ENCODE data around the gene FCHO2.

Gene FCHO2

GRCh38 chr5:73039082-73039481 is 83.2 kb downstream of the FCHO2 start:
- no peak overlapping the region for H3K27ac Mint-ChIP-seq
- H3K9me3 Mint-ChIP-seq = no peaks in the 10 kb centered on the region
- no peaks in the 10 kb centered on the region for H3K4me1 Mint-ChIP-seq
- H3K36me3 Mint-ChIP-seq (ENCODE audit: low read depth) = peaks cover 27% of the 10 kb centered on the region
- H3K27me3 Mint-ChIP-seq (ENCODE audit: low read depth) = no peaks in the 10 kb centered on the region
- no peak overlapping the region for H3K4me3 Mint-ChIP-seq
- TF ChIP-seq, protein P1, sequence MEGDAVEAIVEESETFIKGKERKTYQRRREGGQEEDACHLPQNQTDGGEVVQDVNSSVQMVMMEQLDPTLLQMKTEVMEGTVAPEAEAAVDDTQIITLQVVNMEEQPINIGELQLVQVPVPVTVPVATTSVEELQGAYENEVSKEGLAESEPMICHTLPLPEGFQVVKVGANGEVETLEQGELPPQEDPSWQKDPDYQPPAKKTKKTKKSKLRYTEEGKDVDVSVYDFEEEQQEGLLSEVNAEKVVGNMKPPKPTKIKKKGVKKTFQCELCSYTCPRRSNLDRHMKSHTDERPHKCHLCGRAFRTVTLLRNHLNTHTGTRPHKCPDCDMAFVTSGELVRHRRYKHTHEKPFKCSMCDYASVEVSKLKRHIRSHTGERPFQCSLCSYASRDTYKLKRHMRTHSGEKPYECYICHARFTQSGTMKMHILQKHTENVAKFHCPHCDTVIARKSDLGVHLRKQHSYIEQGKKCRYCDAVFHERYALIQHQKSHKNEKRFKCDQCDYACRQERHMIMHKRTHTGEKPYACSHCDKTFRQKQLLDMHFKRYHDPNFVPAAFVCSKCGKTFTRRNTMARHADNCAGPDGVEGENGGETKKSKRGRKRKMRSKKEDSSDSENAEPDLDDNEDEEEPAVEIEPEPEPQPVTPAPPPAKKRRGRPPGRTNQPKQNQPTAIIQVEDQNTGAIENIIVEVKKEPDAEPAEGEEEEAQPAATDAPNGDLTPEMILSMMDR (IDR thresholded peaks at IDR 0.05; ENCODE audit: unreplicated experiment in 3 of 3) = no peak

GRCh38 chr5:73042993-73043392 is 87.2 kb downstream of the FCHO2 start:
- no peak overlapping the region for H3K4me3 Mint-ChIP-seq
- no peaks in the 10 kb centered on the region for H3K4me1 Mint-ChIP-seq
- H3K27me3 Mint-ChIP-seq (ENCODE audit: low read depth) = no peaks in the 10 kb centered on the region
- no peak overlapping the region for H3K27ac Mint-ChIP-seq
- H3K9me3 Mint-ChIP-seq = peaks cover 10% of the 10 kb centered on the region
- TF ChIP-seq, protein P1 (IDR thresholded peaks at IDR 0.05; ENCODE audit: unreplicated experiment in 3 of 3) = no peak
- H3K36me3 Mint-ChIP-seq (ENCODE audit: low read depth) = peaks cover 41% of the 10 kb centered on the region

DNA sequence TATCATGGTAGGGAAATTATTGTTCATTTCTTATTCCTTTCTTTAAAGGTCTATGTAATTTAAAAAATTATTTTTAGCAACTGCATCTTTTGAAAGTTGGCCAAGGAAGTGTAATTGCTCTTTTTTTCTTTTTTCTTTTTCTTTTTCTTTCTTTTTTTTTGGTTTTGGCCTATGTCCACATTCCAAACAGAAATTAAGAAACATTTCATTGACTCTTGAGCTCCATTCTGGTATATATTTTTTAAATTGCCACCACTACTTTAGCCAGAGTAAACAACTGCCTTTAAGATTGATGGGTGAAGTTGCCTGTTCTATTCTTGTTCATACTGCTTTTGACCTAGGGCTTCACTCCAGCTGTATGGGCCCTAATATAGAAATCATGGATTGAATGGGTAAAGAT is 88.7 kb downstream of the FCHO2 start:
- Mint-ChIP-seq H3K4me3 (no peak overlapping the region), H3K27ac (no peak overlapping the region), H3K27me3 (ENCODE audit: low read depth) (no peaks in the 10 kb centered on the region), H3K4me1 (no peaks in the 10 kb centered on the region), H3K36me3 (ENCODE audit: low read depth) (peaks cover 36% of the 10 kb centered on the region), H3K9me3 (peaks cover 10% of the 10 kb centered on the region)
- TF ChIP-seq, protein P1 (IDR thresholded peaks at IDR 0.05; ENCODE audit: unreplicated experiment in 3 of 3) = no peak

DNA sequence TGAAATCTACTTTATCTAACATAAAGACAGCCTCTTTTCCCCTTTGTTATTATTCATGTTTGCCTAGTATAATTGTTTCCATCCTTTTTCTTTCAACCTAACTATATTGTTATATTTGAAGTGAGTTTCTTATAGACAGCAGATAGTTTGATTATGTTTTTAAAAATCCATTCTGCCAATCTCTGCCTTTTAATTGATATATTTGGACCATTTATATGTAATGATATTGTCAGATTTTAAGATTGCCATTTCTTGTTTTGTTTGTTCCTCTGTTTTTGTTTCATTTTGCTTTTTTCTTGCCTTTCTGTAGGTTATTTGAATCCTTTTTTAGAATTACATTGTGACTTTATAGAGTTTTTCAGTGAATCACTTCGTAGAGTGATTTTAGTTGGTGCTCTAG is 89.8 kb downstream of the FCHO2 start:
- H3K27me3 Mint-ChIP-seq (ENCODE audit: low read depth) = no peaks in the 10 kb centered on the region
- TF ChIP-seq, protein P1 (IDR thresholded peaks at IDR 0.05; ENCODE audit: unreplicated experiment in 3 of 3) = no peak
- H3K27ac Mint-ChIP-seq = no peak overlapping the region
- H3K9me3 Mint-ChIP-seq = peaks cover 10% of the 10 kb centered on the region
- peaks cover 37% of the 10 kb centered on the region for H3K36me3 Mint-ChIP-seq (ENCODE audit: low read depth)
- no peaks in the 10 kb centered on the region for H3K4me1 Mint-ChIP-seq
- H3K4me3 Mint-ChIP-seq = no peak overlapping the region

DNA sequence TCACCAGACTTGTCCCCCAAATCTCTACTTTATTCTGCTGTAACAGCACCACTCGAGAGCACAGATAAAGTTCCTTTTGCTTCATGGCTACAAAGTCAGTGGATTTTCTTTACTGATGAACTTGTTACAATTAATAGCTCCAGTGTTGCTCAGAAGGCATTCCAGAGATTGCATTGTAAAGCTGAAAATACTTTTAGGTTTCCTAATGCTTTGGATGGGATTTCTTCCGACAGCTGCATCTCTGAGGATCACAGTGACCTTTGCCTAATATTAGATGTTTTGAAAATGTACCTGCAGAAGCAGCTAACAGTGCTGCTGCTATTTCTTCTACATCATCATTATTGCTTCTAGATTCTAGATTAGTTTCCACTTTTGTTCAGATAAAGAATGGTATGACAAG is 105.8 kb downstream of the FCHO2 start:
- Mint-ChIP-seq H3K27ac (peak overlapping the region in 1 of 3 experiments; percentile 54), H3K9me3 (no peaks in the 10 kb centered on the region), H3K27me3 (ENCODE audit: low read depth) (no peaks in the 10 kb centered on the region), H3K36me3 (ENCODE audit: low read depth) (peaks cover 16% of the 10 kb centered on the region), H3K4me1 (peaks cover 14% of the 10 kb centered on the region), H3K4me3 (no peak overlapping the region)
- TF ChIP-seq, protein P1 (IDR thresholded peaks at IDR 0.05; ENCODE audit: unreplicated experiment in 3 of 3) = no peak

- H3K27me3 Mint-ChIP-seq (ENCODE audit: low read depth) = no peaks in the 10 kb centered on the region
- peaks cover 8% of the 10 kb centered on the region for H3K4me1 Mint-ChIP-seq
- peaks cover 37% of the 10 kb centered on the region for H3K36me3 Mint-ChIP-seq (ENCODE audit: low read depth)
Measured at GRCh38 chr5:73066466-73066865, 110.6 kb downstream of the FCHO2 start.

More at GRCh38 chr5:73066466-73066865, 110.6 kb downstream of the FCHO2 start:
- TF ChIP-seq, protein P1 (IDR thresholded peaks at IDR 0.05; ENCODE audit: unreplicated experiment in 3 of 3) = no peak
- Mint-ChIP-seq H3K27ac (no peak overlapping the region), H3K9me3 (no peaks in the 10 kb centered on the region), H3K4me3 (no peak overlapping the region)

Data from nephron (organoid).